SU-DHL-6 (cell line): ENCODE results near the gene VAMP4.

ENCODE experiments used
- H2AFZ ChIP-seq: fragments of 200-600 bp; sonication (generic); 2 replicates; pipeline ENCODE4 v1.6.1; 2014; ENCODE audit warnings: low read depth, mild to moderate bottlenecking, moderate library complexity, mixed read lengths, antibody characterized with exemption, low read length; ENCODE audit not compliant: severe bottlenecking
- H3F3A ChIP-seq: fragments of 200-600 bp; shearing (Covaris generic); 2 replicates; pipeline ENCODE4 v1.6.0; 2016; ENCODE audit warnings: antibody characterized with exemption, mild to moderate bottlenecking; ENCODE audit not compliant: insufficient read depth
- H3K27ac ChIP-seq: fragments of 200-600 bp; sonication (generic); 2 replicates; pipeline ENCODE4 v1.5.1; 2016; ENCODE audit warnings: low read depth, mild to moderate bottlenecking, low read length, moderate library complexity, mixed read lengths
- H3K27me3 ChIP-seq: fragments of 200-600 bp; sonication (generic), shearing (Covaris generic); 2 replicates; pipeline ENCODE4 v1.6.0; 2014; ENCODE audit warnings: mild to moderate bottlenecking, low read length
- H3K36me3 ChIP-seq: fragments of 200-600 bp; sonication (generic); 2 replicates; pipeline ENCODE4 v1.6.1; 2014; ENCODE audit warnings: mild to moderate bottlenecking, low read length, mixed read lengths
- H3K4me2 ChIP-seq: fragments of 300-600, 200-600 bp; shearing (Covaris generic), sonication (generic); 2 replicates; pipeline ENCODE4 v1.6.0; 2014; ENCODE audit warnings: low read length, low read depth, mild to moderate bottlenecking; ENCODE audit not compliant: poor library complexity, severe bottlenecking
- H3K4me3 ChIP-seq: fragments of 200-600 bp; sonication (generic); 2 replicates; pipeline ENCODE4 v1.5.1; 2014; ENCODE audit warnings: antibody characterized with exemption, low read length, mild to moderate bottlenecking, mixed read lengths; ENCODE audit not compliant: insufficient read depth, poor library complexity, severe bottlenecking
- H3K79me2 ChIP-seq: fragments of 200-600 bp; sonication (generic); 2 replicates; pipeline ENCODE4 v1.6.1; 2014; ENCODE audit warnings: mild to moderate bottlenecking, low read length, moderate library complexity; ENCODE audit not compliant: insufficient read depth
- H3K9ac ChIP-seq: fragments of 200-600 bp; sonication (generic); 2 replicates; pipeline ENCODE4 v1.7.0; 2014; ENCODE audit warnings: mild to moderate bottlenecking, low read length
- H3K9me2 ChIP-seq: fragments of 200-600 bp; sonication (generic); replicated peaks from 2 replicates; pipeline ENCODE4 v1.6.1; 2014; ENCODE audit warnings: low read length; ENCODE audit not compliant: insufficient read depth
- H3K9me3 ChIP-seq: fragments of 200-600 bp; sonication (generic); 2 replicates; pipeline ENCODE4 v1.6.1; 2014; ENCODE audit warnings: low read length, mixed read lengths; ENCODE audit not compliant: insufficient read depth
- H4K20me1 ChIP-seq: fragments of 200-600 bp; sonication (generic); 2 replicates; pipeline ENCODE4 v1.6.1; 2014; ENCODE audit warnings: low read depth, mild to moderate bottlenecking, antibody characterized with exemption, low read length, moderate library complexity, mixed read lengths
- EZH2phosphoT487 ChIP-seq: fragments of 200-600 bp; sonication (generic), shearing (Covaris generic); conservative IDR thresholded peaks from 2 replicates; pipeline ENCODE4 v1.6.1; 2018; ENCODE audit warnings: mild to moderate bottlenecking, antibody characterized with exemption, low read length, moderate library complexity, mixed read lengths
- TF ChIP-seq, protein P1 (sequence below): fragments of 200-600 bp; sonication (generic); IDR thresholded peaks from one replicate; pipeline ENCODE4 v1.5.1; 2017; ENCODE audit warnings: antibody characterized with exemption, mild to moderate bottlenecking, low read length, moderate library complexity; ENCODE audit not compliant: insufficient read depth, poor library complexity, severe bottlenecking

Gene VAMP4

DNA sequence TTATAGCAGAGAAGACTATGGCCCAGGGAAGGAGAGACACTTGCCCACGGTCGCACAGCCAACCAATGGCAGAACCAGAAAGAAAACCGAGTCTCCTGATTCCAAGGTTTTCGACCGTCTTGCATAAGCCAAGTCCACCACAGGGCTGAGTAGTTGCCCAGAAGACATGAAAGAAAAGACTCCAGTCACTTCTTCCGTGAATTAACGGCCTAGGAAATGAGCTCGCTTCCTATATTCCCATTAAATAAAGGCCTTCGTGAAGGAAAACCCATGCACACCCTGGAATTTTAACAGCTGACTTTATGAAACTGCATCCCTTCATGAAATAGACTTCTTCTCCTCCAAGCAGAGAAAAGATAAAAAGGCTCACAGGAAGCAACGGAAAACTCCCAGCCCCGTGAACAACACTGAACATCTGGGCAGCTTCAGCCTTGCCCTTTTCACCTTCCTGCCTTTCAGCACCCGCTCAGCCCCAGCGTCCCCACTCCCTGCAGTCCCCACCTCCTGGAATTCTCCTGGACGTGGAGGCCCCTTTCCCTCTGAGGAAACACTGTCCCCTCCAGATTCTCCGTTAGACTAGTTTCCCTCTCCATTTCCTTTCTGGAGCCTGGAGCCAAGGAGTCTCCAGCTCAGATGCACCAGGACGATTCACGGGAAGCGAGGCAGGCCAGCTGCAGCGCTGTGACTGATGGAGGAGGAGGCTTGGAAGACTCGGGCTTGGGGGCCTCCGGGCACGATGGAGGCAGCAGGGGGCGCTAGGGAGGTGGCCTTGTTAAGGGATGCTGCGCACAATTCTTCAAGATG, 86.7 kb downstream of the VAMP4 start:
- Histone ChIP-seq H3K79me2 (no peaks in the 10 kb centered on the region), H3K4me3 (no peak overlapping the region), H3K9me2 (no peaks in the 10 kb centered on the region), H3K9me3 (no peaks in the 10 kb centered on the region), H3K27ac (no peak overlapping the region), H3F3A (no peaks in the 10 kb centered on the region), H4K20me1 (no peaks in the 10 kb centered on the region), H2AFZ (peak overlapping the region; percentile 72), H3K27me3 (no peaks in the 10 kb centered on the region), H3K4me2 (peak overlapping the region; percentile 29), H3K36me3 (no peaks in the 10 kb centered on the region), H3K9ac (no peak overlapping the region)
- no peak for TF ChIP-seq EZH2phosphoT487
- TF ChIP-seq, protein P1, sequence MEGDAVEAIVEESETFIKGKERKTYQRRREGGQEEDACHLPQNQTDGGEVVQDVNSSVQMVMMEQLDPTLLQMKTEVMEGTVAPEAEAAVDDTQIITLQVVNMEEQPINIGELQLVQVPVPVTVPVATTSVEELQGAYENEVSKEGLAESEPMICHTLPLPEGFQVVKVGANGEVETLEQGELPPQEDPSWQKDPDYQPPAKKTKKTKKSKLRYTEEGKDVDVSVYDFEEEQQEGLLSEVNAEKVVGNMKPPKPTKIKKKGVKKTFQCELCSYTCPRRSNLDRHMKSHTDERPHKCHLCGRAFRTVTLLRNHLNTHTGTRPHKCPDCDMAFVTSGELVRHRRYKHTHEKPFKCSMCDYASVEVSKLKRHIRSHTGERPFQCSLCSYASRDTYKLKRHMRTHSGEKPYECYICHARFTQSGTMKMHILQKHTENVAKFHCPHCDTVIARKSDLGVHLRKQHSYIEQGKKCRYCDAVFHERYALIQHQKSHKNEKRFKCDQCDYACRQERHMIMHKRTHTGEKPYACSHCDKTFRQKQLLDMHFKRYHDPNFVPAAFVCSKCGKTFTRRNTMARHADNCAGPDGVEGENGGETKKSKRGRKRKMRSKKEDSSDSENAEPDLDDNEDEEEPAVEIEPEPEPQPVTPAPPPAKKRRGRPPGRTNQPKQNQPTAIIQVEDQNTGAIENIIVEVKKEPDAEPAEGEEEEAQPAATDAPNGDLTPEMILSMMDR, result peak; percentile 59

GRCh38 chr1:171654201-171654941, 87.5 kb downstream of the VAMP4 start:
- no peaks in the 10 kb centered on the region for H3F3A ChIP-seq
- no peaks in the 10 kb centered on the region for H3K9me2 ChIP-seq
- no peaks in the 10 kb centered on the region for H4K20me1 ChIP-seq
- H3K27me3 ChIP-seq, result no peaks in the 10 kb centered on the region
- no peak for TF ChIP-seq EZH2phosphoT487
- TF ChIP-seq, protein P1, result no peak
- H3K36me3 ChIP-seq, result no peaks in the 10 kb centered on the region
- no peak overlapping the region for H3K9ac ChIP-seq
- H3K4me2 ChIP-seq, result no peak overlapping the region
- no peaks in the 10 kb centered on the region for H3K9me3 ChIP-seq
- H2AFZ ChIP-seq, result no peak overlapping the region
- no peak overlapping the region for H3K27ac ChIP-seq
- H3K4me3 ChIP-seq, result no peak overlapping the region
- no peaks in the 10 kb centered on the region for H3K79me2 ChIP-seq

DNA sequence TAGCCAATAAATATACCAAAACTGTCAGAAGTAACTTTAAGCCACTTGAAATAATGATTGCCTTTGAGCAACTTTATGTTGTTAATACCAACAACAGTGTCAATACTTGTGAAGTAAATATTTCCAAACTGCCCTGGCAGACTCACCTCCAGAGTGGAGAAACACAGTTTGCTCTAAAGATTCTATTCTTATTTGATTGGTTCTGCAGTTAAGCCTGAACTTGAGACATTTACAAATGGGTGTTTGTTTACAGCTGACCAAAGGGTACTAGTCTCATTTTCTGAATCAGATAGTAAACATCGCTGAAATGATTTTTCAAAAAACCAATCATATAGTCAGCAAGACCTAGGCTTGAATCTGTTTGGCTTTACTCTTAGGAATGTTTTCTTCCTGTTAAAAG, 88.1 kb downstream of the VAMP4 start:
- H3K27ac ChIP-seq, result no peak overlapping the region
- no peak overlapping the region for H2AFZ ChIP-seq
- no peaks in the 10 kb centered on the region for H3K27me3 ChIP-seq
- no peaks in the 10 kb centered on the region for H4K20me1 ChIP-seq
- no peak overlapping the region for H3K9ac ChIP-seq
- no peak for TF ChIP-seq EZH2phosphoT487
- TF ChIP-seq, protein P1, result no peak
- H3K79me2 ChIP-seq, result no peaks in the 10 kb centered on the region
- H3K9me3 ChIP-seq, result no peaks in the 10 kb centered on the region
- no peaks in the 10 kb centered on the region for H3K9me2 ChIP-seq
- no peaks in the 10 kb centered on the region for H3F3A ChIP-seq
- no peaks in the 10 kb centered on the region for H3K36me3 ChIP-seq
- H3K4me2 ChIP-seq, result no peak overlapping the region
- H3K4me3 ChIP-seq, result no peak overlapping the region
